SK-N-SH (cell line): ENCODE results near the gene ZNF154.

Source experiments
- CTCF ChIP-seq: fragments of 200-600 bp; sonication (generic); IDR thresholded peaks from 2 replicates; pipeline ENCODE4 v1.6.1; 2017; ENCODE audit warnings: antibody characterized with exemption, mild to moderate bottlenecking, moderate library complexity
- FOSL2 ChIP-seq: IDR thresholded peaks from 2 replicates; pipeline ENCODE4 v1.4.0; 2012; ENCODE audit warnings: low read depth, mild to moderate bottlenecking, moderate library complexity, borderline replicate concordance
- FOXM1 ChIP-seq: IDR thresholded peaks from 2 replicates; pipeline ENCODE4 v1.4.0; 2012; ENCODE audit warnings: low read depth, mild to moderate bottlenecking
- NRF1 ChIP-seq: IDR thresholded peaks from 2 replicates; pipeline ENCODE4 v1.6.1; 2012; ENCODE audit warnings: low read depth, mild to moderate bottlenecking, low read length
- TF ChIP-seq, protein P1 (sequence below): IDR thresholded peaks from 2 replicates; pipeline ENCODE4 v1.6.1; 2012; ENCODE audit warnings: mild to moderate bottlenecking, low read depth, low read length, moderate library complexity

DNA sequence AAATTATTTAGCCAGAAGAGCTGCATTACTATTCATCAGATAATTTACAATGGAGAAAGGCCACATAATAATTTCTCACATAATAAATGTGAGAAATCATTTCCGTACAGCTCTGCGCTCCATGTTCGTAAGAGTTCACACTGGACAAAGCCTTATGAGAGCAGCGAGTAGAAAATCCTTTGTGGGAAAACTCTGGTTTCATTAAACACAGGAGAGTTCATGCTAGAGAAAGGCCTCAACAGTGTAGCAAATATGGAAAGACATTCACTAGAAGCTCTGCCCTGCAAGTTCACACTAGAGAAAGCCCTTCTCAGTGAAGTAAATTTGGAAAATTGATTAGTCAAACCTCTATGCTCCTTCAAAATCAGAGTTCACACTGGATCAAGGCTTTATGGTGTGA lies 46.0 kb upstream of the ZNF154 start:
- no peak for TF ChIP-seq FOXM1
- TF ChIP-seq, protein P1, sequence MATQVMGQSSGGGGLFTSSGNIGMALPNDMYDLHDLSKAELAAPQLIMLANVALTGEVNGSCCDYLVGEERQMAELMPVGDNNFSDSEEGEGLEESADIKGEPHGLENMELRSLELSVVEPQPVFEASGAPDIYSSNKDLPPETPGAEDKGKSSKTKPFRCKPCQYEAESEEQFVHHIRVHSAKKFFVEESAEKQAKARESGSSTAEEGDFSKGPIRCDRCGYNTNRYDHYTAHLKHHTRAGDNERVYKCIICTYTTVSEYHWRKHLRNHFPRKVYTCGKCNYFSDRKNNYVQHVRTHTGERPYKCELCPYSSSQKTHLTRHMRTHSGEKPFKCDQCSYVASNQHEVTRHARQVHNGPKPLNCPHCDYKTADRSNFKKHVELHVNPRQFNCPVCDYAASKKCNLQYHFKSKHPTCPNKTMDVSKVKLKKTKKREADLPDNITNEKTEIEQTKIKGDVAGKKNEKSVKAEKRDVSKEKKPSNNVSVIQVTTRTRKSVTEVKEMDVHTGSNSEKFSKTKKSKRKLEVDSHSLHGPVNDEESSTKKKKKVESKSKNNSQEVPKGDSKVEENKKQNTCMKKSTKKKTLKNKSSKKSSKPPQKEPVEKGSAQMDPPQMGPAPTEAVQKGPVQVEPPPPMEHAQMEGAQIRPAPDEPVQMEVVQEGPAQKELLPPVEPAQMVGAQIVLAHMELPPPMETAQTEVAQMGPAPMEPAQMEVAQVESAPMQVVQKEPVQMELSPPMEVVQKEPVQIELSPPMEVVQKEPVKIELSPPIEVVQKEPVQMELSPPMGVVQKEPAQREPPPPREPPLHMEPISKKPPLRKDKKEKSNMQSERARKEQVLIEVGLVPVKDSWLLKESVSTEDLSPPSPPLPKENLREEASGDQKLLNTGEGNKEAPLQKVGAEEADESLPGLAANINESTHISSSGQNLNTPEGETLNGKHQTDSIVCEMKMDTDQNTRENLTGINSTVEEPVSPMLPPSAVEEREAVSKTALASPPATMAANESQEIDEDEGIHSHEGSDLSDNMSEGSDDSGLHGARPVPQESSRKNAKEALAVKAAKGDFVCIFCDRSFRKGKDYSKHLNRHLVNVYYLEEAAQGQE, result no peak
- no peak for TF ChIP-seq CTCF
- no peak for TF ChIP-seq FOSL2
- no peak for TF ChIP-seq NRF1
